ENCODE results near the gene TEC.

The TEC gene

GRCh38 chr4:48267574-48267973, 2.1 kb downstream of the TEC start:
- DNase-seq = no peak

- DNase-seq = no peak
These were observed 2.9 kb downstream of the TEC start for GRCh38 chr4:48266781-48267180.

DNA sequence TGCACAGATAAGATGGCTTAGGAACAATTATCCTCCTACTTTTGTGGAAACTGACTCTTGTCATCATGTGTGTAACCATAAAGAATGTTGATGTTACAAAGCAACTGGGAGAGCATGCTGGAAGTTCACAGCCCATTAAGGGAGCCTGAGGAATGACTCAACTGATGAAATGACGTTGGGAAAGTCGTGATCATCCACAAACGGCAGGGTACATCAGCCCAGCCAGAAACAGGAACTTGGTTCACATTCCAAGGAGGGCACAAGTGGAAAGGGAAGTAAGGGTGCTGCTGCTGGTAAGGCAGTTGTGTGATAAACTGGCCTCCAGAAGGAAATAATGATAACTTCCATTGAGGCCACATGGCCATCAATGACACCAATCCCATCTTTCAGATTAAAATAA, 6.7 kb downstream of the TEC start:
- DNase-seq = no peak

DNA sequence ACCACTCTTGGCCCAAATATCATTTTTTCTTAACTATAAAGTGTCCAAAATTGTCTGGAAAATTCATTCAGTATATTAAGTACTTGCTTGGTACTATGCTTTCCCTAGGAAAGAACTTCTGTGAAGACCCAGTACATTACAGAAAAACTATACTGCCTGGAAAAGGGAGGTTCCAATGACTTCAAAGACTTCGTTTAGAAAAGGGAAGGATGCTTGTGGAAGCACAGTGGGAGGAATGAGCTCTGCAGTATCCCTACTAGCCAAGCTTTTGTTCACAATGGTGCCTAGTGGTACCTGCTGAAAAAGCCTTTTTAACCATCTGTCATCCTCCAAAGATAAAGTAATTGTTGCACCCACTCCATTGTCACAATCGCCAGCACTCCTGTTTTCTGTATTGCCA, 7.2 kb downstream of the TEC start:
- DNase-seq = no peak

GRCh38 chr4:48261281-48261680, 8.4 kb downstream of the TEC start:
- no peak for DNase-seq

DNA sequence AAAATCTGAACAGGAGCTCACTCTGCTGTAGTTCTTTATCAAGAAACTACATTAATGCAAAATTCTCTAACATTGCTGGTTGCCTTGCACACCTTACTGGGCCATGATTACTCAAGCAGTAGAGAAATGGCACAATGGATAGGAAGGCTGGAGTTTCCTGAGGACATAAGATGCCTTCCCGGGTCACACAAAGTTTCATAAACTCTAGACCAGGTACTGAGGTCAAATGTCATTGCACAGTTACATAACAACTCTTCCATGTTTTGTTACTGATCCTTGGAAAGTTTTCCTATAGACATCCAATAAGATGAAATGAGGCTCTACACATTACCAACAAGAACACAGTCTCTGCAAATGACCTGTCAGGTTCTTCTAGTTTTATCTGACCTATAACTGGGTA, 9.9 kb downstream of the TEC start:
- DNase-seq = no peak

GRCh38 chr4:48258845-48259397, 10.7 kb downstream of the TEC start:
- no peak for DNase-seq

GRCh38 chr4:48255959-48256342, 13.7 kb downstream of the TEC start:
- peak; percentile 37 for DNase-seq

GRCh38 chr4:48255072-48255958, 14.3 kb downstream of the TEC start:
- DNase-seq = peak; percentile 92

- DNase-seq = peak; percentile 92
These were observed 15.1 kb downstream of the TEC start for GRCh38 chr4:48254381-48255071.

GRCh38 chr4:48252313-48252712, 17.3 kb downstream of the TEC start:
- no peak for DNase-seq

DNA sequence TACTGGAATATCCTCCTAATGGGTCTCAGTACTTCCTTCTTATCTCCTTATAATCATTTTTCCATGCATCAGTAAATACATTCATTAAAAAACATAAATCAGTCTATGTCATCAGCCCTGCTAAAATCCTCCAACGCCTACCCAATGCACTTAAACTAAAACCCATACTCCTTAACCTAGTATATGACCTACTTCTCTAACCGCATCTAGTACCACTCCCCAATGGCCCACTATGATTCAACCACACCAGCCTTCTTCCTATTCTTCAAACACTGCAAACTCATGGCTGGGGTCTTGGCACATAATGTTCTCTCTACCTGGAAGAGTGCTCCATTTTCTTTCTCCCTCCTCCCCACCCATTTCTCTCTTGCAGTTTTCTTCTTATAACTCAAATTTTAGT, 18.7 kb downstream of the TEC start:
- no peak for DNase-seq

- DNase-seq = no peak
These were observed 19.3 kb downstream of the TEC start for GRCh38 chr4:48250343-48250742.

GRCh38 chr4:48249378-48249777, 20.3 kb downstream of the TEC start:
- DNase-seq = no peak

DNA sequence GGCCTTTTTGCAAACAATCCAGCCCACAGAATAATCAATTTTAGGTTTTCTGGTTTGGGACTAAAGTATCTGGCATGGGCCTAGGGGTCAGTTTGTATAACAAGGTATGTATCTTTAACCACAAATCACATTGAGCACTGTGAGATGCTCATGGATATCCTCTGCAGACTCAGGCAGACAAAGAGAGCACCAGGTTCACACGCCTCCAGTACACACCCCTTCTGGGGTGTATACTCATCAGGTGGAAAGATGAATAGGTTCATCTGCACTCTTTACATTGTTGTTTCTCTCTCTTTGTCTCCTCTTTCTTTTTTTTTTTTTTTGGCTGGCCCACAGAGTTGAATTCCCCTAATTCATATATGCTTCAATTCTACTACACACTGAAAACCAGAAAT, 21.1 kb downstream of the TEC start:
- DNase-seq = no peak

DNA sequence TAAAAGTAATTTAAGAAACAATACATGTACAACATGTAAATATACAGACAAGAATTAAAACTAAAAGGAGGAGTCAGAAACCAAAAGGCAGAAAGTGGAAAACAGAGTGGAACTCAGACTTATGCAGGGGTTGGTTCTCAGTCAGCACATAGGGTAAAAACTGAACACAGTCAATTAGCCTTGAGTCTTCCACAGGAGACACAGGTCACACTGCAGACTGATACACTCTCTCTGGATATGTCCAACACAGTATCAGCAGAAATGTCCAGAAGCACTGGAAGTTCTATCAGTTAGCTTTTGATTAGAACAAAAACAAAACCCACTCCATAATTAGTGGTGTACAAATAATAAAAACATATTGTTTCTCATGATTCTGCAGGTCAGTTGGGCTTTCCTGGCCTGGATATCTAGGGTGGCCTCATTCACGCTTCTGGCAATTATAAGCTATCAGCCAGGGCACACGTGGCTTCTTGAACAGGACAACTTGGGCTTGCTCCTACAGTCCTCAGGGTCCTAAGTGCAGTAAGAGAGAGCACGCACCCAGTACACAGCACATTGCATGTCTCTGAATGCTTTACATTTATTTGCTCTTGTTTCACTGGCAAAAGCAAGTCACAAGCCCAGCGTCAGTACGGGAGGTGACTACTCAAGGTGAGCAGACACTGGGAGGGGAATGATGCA, 21.6 kb downstream of the TEC start:
- DNase-seq = peak; percentile 31

DNA sequence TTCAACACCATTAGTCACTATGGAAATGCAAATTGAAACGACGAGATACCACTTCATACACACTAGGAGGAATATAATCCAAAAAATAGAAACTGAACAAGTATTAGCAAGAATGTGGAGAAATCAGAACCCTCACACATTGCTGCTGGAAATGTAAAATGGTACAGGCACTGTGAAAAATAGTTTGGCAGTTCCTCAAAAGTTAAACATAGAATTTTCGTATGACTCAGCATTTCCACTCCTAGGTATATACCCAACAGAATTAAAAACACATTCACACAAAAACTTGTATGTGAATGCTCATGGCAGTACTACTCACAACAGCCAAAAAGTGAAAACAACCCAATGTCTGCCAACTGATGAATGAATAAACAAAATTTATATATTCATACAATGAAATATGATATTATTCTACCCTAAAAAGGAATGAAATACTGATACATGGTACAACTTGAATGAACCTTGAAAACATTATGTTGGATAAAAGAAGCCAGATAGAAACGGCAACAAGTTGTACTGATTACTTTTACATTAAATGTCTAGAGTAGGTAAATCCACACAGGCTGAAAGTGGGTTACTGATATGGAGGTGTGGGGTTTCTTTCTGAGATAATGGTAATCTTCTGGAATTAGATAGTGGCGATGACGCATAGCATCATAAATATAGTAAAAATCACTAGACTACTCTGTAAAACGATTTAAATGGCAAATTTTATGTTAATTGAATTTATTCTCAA, 22.3 kb downstream of the TEC start:
- DNase-seq = peak; percentile 69

GRCh38 chr4:48244665-48245064, 25.0 kb downstream of the TEC start:
- no peak for DNase-seq

- DNase-seq = no peak
These were observed 25.8 kb downstream of the TEC start for GRCh38 chr4:48243887-48244286.

GRCh38 chr4:48243429-48243828, 26.2 kb downstream of the TEC start:
- DNase-seq = peak; percentile 98

- peak; percentile 15 for DNase-seq
These were observed 27.0 kb downstream of the TEC start for GRCh38 chr4:48242511-48243195.

- no peak for DNase-seq
These were observed 27.9 kb downstream of the TEC start for GRCh38 chr4:48241731-48242130.
